Prostate gland (tissue), 2 donors: Measurements from ENCODE around the gene CORO2B.

ENCODE experiments used
- POLR2A ChIP-seq: fragments of 450-650 bp; IDR thresholded peaks from one replicate; pipeline ENCODE4 v1.6.1; 2016; ENCODE audit warnings: antibody characterized with exemption, mild to moderate bottlenecking
- TF ChIP-seq, protein P1 (sequence below), 4 experiments: fragments of 200-600 bp in 2 of 4; fragments of 450-650 bp in 2 of 4; sonication (generic) in 2 of 4; IDR thresholded peaks; 1 replicate in 3 of 4; 2 replicates in 1 of 4; pipeline ENCODE4 v1.5.1; 2016 to 2019; ENCODE audit warnings: antibody characterized with exemption in 4 of 4, mild to moderate bottlenecking in 2 of 4, moderate library complexity in 2 of 4

DNA sequence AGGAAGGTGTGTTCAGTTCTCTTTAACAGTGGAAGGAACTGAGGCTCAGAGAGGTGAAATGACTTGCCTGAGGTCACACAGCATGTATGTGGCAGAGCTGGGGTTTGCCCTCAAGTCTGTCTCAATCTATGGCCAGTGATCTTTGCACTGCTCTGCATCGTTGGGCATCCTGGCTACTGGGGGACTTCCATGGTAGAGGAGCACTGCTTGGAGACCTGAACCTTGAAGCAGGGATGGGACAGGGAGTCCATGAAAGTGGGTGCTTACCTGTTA, 2.0 kb downstream of the CORO2B start:
- TF ChIP-seq, protein P1, sequence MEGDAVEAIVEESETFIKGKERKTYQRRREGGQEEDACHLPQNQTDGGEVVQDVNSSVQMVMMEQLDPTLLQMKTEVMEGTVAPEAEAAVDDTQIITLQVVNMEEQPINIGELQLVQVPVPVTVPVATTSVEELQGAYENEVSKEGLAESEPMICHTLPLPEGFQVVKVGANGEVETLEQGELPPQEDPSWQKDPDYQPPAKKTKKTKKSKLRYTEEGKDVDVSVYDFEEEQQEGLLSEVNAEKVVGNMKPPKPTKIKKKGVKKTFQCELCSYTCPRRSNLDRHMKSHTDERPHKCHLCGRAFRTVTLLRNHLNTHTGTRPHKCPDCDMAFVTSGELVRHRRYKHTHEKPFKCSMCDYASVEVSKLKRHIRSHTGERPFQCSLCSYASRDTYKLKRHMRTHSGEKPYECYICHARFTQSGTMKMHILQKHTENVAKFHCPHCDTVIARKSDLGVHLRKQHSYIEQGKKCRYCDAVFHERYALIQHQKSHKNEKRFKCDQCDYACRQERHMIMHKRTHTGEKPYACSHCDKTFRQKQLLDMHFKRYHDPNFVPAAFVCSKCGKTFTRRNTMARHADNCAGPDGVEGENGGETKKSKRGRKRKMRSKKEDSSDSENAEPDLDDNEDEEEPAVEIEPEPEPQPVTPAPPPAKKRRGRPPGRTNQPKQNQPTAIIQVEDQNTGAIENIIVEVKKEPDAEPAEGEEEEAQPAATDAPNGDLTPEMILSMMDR (IDR thresholded peaks at IDR 0.05), result no peak
- TF ChIP-seq POLR2A, result no peak
